A673 (cell line): ENCODE data around the gene RIN2.

ENCODE experiments used
- EZH2 ChIP-seq: fragments of 200-600 bp; sonication (generic); IDR thresholded peaks from 2 replicates; pipeline ENCODE4 v1.6.1; 2017; ENCODE audit warnings: borderline replicate concordance, low read depth, mild to moderate bottlenecking, mixed read lengths, antibody characterized with exemption, low read length; ENCODE audit not compliant: poor library complexity, severe bottlenecking
- TF ChIP-seq, protein P1 (sequence below): fragments of 300-800, 200-600 bp; sonication (generic); conservative IDR thresholded peaks from 2 replicates; pipeline ENCODE4 v1.5.1; 2017; ENCODE audit warnings: low read depth, mild to moderate bottlenecking, antibody characterized with exemption, low read length, moderate library complexity, mixed read lengths

DNA sequence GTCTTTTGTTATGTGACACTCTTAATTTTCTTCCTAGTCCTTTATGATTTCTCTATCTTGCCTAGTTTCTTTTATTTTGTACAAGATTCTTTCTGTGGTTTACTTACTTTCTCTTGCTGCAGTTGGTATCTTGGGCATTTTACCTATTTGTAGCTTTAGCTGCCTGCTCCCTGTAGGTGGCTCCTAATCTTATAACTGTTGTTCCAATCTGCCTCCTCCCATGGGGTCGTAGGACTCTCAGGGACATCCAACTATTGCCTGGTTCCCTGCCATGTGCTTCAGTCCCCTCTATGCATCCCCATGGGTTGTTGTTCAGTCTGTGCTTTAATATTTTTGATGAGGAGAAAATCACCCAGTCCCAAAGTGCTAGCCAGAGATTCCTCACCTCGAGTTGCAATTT lies 31.4 kb downstream of the RIN2 start:
- TF ChIP-seq, protein P1, sequence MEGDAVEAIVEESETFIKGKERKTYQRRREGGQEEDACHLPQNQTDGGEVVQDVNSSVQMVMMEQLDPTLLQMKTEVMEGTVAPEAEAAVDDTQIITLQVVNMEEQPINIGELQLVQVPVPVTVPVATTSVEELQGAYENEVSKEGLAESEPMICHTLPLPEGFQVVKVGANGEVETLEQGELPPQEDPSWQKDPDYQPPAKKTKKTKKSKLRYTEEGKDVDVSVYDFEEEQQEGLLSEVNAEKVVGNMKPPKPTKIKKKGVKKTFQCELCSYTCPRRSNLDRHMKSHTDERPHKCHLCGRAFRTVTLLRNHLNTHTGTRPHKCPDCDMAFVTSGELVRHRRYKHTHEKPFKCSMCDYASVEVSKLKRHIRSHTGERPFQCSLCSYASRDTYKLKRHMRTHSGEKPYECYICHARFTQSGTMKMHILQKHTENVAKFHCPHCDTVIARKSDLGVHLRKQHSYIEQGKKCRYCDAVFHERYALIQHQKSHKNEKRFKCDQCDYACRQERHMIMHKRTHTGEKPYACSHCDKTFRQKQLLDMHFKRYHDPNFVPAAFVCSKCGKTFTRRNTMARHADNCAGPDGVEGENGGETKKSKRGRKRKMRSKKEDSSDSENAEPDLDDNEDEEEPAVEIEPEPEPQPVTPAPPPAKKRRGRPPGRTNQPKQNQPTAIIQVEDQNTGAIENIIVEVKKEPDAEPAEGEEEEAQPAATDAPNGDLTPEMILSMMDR, result no peak
- no peak for TF ChIP-seq EZH2
